HCT116 (cell line): Measurements from ENCODE around the gene ZNF536. TPM values are rescaled to one million over a fixed set of nuclear protein-coding genes. Genes with fewer than 3 reads are reported as not detected.

Experiments
- ATAC-seq: fragments of 200-7000 bp; cut with Tn5 transposase; 2 replicates; pipeline ENCODE4 v1.9.1; 2020; ENCODE audit warnings: mild to moderate bottlenecking, moderate library complexity
- BruUV-seq: library from RNA; stranded (reverse); fragments of 400-500 nt; replicated peaks from 2 replicates; lab custom pipeline; 2021; lab: Mats Ljungman, UMichigan
- CTCF ChIA-PET: fragments of 300-600 bp; sonication (Branson Sonifier 250); formaldehyde crosslinking; loops from one replicate; lab custom pipeline; 2021; ENCODE audit warnings: antibody characterized with exemption; lab: Charles Lee
- POLR2A ChIA-PET: fragments of 300-600, 350-600 bp; sonication (Branson Sonifier 250); formaldehyde crosslinking; loops from one replicate; lab custom pipeline; 2021; ENCODE audit warnings: antibody characterized with exemption; lab: Charles Lee
- RAD21 ChIA-PET, 2 experiments: fragments of 300-600 bp; sonication (Branson Sonifier 250); formaldehyde crosslinking; loops; one replicate each; lab custom pipeline; 2023; ENCODE audit warnings: low total read pairs in 2 of 2; ENCODE audit not compliant: uncharacterized antibody in 2 of 2, unreplicated experiment in 2 of 2, low non-redundant PET in 1 of 2; lab: Charles Lee
- DNase-seq: peaks from one replicate; pipeline ENCODE4 v3.0.0-alpha.2; 2010; ENCODE audit warnings: low read depth, low spot score
- H2AFZ ChIP-seq: fragments of 200-600 bp; shearing (Covaris generic), sonication (generic); 2 replicates; pipeline ENCODE4 v1.6.1; 2017; ENCODE audit warnings: low read depth, mixed run types, mixed read lengths, antibody characterized with exemption, low read length; ENCODE audit not compliant: poor library complexity, severe bottlenecking
- H3K27ac ChIP-seq: 2 replicates; pipeline ENCODE4 v1.5.1; 2012; ENCODE audit warnings: low read depth, low read length
- H3K27me3 ChIP-seq: fragments of 200-600 bp; sonication (generic); 2 replicates; pipeline ENCODE4 v1.6.1; 2016; ENCODE audit warnings: mixed run types, low read length, mixed read lengths; ENCODE audit not compliant: insufficient read depth
- H3K36me3 ChIP-seq, 2 experiments: fragments of 200-500 bp in 1 of 2; fragments of 200-600 bp in 1 of 2; sonication (Bioruptor generic) in 1 of 2; sonication (generic) in 1 of 2; 2 replicates each; pipeline versions ENCODE4 v1.5.1 to v1.6.1; 2014 to 2016; ENCODE audit warnings: low read length in 2 of 2, inconsistent platforms in 1 of 2, mixed read lengths in 1 of 2, mixed run types in 1 of 2; ENCODE audit not compliant: insufficient read depth in 2 of 2, control insufficient read depth in 1 of 2
- H3K4me1 ChIP-seq, 2 experiments: fragments of 200-600 bp in 1 of 2; sonication (generic) in 1 of 2; 2 replicates each; pipeline versions ENCODE4 v1.5.1 to v1.6.1; 2012 to 2017; ENCODE audit warnings: low read length in 2 of 2, inconsistent platforms in 1 of 2, mild to moderate bottlenecking in 1 of 2, mixed read lengths in 1 of 2, mixed run types in 1 of 2, moderate library complexity in 1 of 2; ENCODE audit not compliant: insufficient read depth in 2 of 2, control insufficient read depth in 1 of 2
- H3K4me2 ChIP-seq: fragments of 200-600 bp; sonication (generic); 2 replicates; pipeline ENCODE4 v1.6.1; 2017; ENCODE audit warnings: mixed run types, low read length, mixed read lengths
- H3K4me3 ChIP-seq, 2 experiments: fragments of 200-600 bp in 1 of 2; sonication (generic) in 1 of 2; replicated peaks in 1 of 2; 2 replicates each; pipeline ENCODE4 v1.5.1; 2011 to 2016; ENCODE audit warnings: low read length in 2 of 2, control low read depth in 1 of 2, low read depth in 1 of 2, mild to moderate bottlenecking in 1 of 2, mixed read lengths in 1 of 2, mixed run types in 1 of 2
- H3K79me2 ChIP-seq: fragments of 200-600 bp; sonication (generic); 2 replicates; pipeline ENCODE4 v1.6.1; 2017; ENCODE audit warnings: mild to moderate bottlenecking, mixed run types, low read length, moderate library complexity, mixed read lengths; ENCODE audit not compliant: insufficient read depth
- H3K9ac ChIP-seq: fragments of 200-600 bp; sonication (generic); 2 replicates; pipeline ENCODE4 v1.6.1; 2016; ENCODE audit warnings: low read length, mixed read lengths
- H3K9me2 ChIP-seq: fragments of 200-600 bp; sonication (generic), shearing (Covaris generic); 2 replicates; pipeline ENCODE4 v1.6.1; 2017; ENCODE audit warnings: mixed run types, mild to moderate bottlenecking, moderate library complexity; ENCODE audit not compliant: insufficient read depth
- H3K9me3 ChIP-seq, 2 experiments: fragments of 200-500 bp in 1 of 2; fragments of 200-600 bp in 1 of 2; sonication (Bioruptor generic) in 1 of 2; sonication (generic) in 1 of 2; 2 replicates each; pipeline ENCODE4 v1.6.1; 2014 to 2017; ENCODE audit warnings: low read length in 2 of 2, mixed read lengths in 2 of 2, inconsistent platforms in 1 of 2, low read depth in 1 of 2, mild to moderate bottlenecking in 1 of 2, mixed run types in 1 of 2, moderate library complexity in 1 of 2; ENCODE audit not compliant: control insufficient read depth in 1 of 2, insufficient read depth in 1 of 2
- H4K20me1 ChIP-seq: fragments of 200-600 bp; sonication (generic), shearing (Covaris generic); 2 replicates; pipeline ENCODE4 v1.6.1; 2017; ENCODE audit warnings: mixed run types, mild to moderate bottlenecking, moderate library complexity; ENCODE audit not compliant: insufficient read depth
- CEBPB ChIP-seq: IDR thresholded peaks from 2 replicates; pipeline ENCODE4 v1.6.1; 2012; ENCODE audit warnings: low read depth
- EGR1 ChIP-seq: IDR thresholded peaks from 2 replicates; pipeline ENCODE4 v1.6.1; 2012; ENCODE audit warnings: low read depth
- FOSL1 ChIP-seq: IDR thresholded peaks from 2 replicates; pipeline ENCODE4 v1.6.1; 2012; ENCODE audit warnings: low read depth
- POLR2AphosphoS5 ChIP-seq: IDR thresholded peaks from 2 replicates; pipeline ENCODE4 v1.6.1; 2011; ENCODE audit warnings: mild to moderate bottlenecking, low read depth, low read length, moderate library complexity
- YY1 ChIP-seq: IDR thresholded peaks from 2 replicates; pipeline ENCODE4 v1.6.1; 2011; ENCODE audit warnings: low read length, low read depth, moderate library complexity, mild to moderate bottlenecking; ENCODE audit not compliant: insufficient replicate concordance; ENCODE audit errors: extremely low read depth
- ZFX ChIP-seq: fragments of 450-650 bp; IDR thresholded peaks from 2 replicates; pipeline ENCODE4 v1.6.1; 2017
- intact Hi-C: fragments of 100-400 bp; cut with micrococcal nuclease; formaldehyde crosslinking; loops from 2 replicates; pipeline ENCODE4 v1.10.0; 2022
- total RNA-seq: library from RNA; stranded (reverse); gene quantifications from one replicate; pipeline ENCODE4 v1.2.1, GENCODE V29; 2021; ENCODE audit not compliant: unreplicated experiment
- TF ChIP-seq, protein P1 (sequence below): IDR thresholded peaks from 2 replicates; pipeline ENCODE4 v1.6.1; 2012; ENCODE audit warnings: low read depth
- TF ChIP-seq, protein P2 (sequence below): IDR thresholded peaks from 2 replicates; pipeline ENCODE4 v1.6.1; 2011; ENCODE audit warnings: mild to moderate bottlenecking, low read length, moderate library complexity; ENCODE audit not compliant: insufficient replicate concordance; ENCODE audit errors: extremely low read depth
- TF ChIP-seq, protein P3 (sequence below): IDR thresholded peaks from 2 replicates; pipeline ENCODE4 v1.6.1; 2012
- TF ChIP-seq, protein P4 (sequence below), 3 experiments: fragments of 200-600 bp in 1 of 3; sonication (generic) in 1 of 3; IDR thresholded peaks in 2 of 3; conservative IDR thresholded peaks in 1 of 3; 2 replicates each; pipeline ENCODE4 v1.5.1; 2012 to 2017; ENCODE audit warnings: low read depth in 2 of 3, low read length in 2 of 3, antibody characterized with exemption in 1 of 3, borderline replicate concordance in 1 of 3, control low read depth in 1 of 3, mild to moderate bottlenecking in 1 of 3, mixed read lengths in 1 of 3, mixed run types in 1 of 3, moderate library complexity in 1 of 3; ENCODE audit not compliant: insufficient read depth in 1 of 3
- TF ChIP-seq, protein P5 (sequence below): IDR thresholded peaks from 2 replicates; pipeline ENCODE4 v1.6.1; 2012

The ZNF536 gene
- total RNA-seq, 1 experiment from 2014 or later: not detected

DNA sequence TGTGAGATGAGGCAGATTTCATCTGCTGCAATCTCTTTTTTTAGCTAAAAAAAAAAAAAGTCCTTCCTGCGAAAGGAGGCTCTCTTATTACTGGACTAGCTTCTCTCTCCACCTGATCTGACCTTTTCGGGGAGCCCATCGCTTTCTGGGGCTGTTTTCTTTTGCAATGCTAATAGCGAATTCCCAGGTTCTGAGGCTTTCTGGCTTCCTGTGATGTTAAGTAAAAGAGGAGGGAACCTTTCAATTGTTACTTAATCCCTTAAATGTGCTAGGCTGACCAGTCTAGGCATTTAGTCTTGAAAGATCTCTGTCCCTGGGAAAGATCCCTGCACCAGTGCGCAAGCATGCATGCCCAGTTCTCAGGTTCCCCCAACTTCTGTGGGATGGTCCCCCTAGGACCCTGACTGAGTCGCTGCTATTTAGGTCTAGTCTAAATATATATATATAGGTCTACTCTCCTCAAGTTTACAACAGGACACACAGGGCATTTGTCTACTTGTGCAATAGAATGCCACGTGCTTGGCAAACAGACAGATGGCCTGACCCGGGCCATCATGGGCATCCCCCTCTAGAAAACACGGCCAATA lies 224.7 kb downstream of the ZNF536 start (continued):
- TF ChIP-seq, protein P1, sequence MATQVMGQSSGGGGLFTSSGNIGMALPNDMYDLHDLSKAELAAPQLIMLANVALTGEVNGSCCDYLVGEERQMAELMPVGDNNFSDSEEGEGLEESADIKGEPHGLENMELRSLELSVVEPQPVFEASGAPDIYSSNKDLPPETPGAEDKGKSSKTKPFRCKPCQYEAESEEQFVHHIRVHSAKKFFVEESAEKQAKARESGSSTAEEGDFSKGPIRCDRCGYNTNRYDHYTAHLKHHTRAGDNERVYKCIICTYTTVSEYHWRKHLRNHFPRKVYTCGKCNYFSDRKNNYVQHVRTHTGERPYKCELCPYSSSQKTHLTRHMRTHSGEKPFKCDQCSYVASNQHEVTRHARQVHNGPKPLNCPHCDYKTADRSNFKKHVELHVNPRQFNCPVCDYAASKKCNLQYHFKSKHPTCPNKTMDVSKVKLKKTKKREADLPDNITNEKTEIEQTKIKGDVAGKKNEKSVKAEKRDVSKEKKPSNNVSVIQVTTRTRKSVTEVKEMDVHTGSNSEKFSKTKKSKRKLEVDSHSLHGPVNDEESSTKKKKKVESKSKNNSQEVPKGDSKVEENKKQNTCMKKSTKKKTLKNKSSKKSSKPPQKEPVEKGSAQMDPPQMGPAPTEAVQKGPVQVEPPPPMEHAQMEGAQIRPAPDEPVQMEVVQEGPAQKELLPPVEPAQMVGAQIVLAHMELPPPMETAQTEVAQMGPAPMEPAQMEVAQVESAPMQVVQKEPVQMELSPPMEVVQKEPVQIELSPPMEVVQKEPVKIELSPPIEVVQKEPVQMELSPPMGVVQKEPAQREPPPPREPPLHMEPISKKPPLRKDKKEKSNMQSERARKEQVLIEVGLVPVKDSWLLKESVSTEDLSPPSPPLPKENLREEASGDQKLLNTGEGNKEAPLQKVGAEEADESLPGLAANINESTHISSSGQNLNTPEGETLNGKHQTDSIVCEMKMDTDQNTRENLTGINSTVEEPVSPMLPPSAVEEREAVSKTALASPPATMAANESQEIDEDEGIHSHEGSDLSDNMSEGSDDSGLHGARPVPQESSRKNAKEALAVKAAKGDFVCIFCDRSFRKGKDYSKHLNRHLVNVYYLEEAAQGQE: no peak
- TF ChIP-seq YY1: no peak

DNA sequence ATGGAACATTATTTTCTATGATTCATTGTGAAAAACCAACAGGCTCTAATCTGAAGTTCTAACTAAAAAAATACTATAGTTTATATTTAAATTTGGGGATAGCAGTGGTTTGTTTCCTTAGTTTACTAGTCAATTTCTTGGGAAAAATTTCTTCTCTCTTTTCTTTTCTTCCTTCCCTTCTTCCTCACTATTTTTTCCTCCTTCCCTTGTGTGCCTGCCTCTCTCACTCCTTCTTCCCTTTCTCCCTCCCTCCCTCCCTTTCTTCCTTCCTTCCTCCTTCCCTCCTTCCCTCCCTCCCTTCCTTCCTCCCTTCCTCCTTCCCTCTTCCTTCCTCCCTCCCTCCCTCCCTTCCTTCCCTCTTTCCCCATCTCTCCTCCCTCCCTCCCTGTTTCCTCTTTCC lies 226.5 kb downstream of the ZNF536 start:
- POLR2A ChIA-PET: no interaction called here
- Histone ChIP-seq H3K4me1 (no peaks in the 10 kb centered on the region), H3K9me3 (no peaks in the 10 kb centered on the region), H3K27me3 (no peaks in the 10 kb centered on the region), H3K9ac (no peak overlapping the region), H3K79me2 (no peaks in the 10 kb centered on the region), H3K9me2 (no peaks in the 10 kb centered on the region), H3K4me2 (no peak overlapping the region), H3K36me3 (no peaks in the 10 kb centered on the region), H3K27ac (no peak overlapping the region), H3K4me3 (no peak overlapping the region), H2AFZ (no peak overlapping the region), H4K20me1 (no peaks in the 10 kb centered on the region)
- no TSS peak for BruUV-seq
- DNase-seq (no peak), ATAC-seq (no peak)
- CTCF ChIA-PET: no interaction called here
- RAD21 ChIA-PET: no interaction called here
- intact Hi-C loops: no loop called here
- TF ChIP-seq POLR2AphosphoS5: no peak
- no peak for TF ChIP-seq CEBPB
- TF ChIP-seq ZFX: no peak
- TF ChIP-seq YY1: no peak
- TF ChIP-seq EGR1: no peak
- TF ChIP-seq, protein P2, sequence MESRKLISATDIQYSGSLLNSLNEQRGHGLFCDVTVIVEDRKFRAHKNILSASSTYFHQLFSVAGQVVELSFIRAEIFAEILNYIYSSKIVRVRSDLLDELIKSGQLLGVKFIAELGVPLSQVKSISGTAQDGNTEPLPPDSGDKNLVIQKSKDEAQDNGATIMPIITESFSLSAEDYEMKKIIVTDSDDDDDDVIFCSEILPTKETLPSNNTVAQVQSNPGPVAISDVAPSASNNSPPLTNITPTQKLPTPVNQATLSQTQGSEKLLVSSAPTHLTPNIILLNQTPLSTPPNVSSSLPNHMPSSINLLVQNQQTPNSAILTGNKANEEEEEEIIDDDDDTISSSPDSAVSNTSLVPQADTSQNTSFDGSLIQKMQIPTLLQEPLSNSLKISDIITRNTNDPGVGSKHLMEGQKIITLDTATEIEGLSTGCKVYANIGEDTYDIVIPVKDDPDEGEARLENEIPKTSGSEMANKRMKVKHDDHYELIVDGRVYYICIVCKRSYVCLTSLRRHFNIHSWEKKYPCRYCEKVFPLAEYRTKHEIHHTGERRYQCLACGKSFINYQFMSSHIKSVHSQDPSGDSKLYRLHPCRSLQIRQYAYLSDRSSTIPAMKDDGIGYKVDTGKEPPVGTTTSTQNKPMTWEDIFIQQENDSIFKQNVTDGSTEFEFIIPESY: no peak
- no peak for TF ChIP-seq FOSL1
- TF ChIP-seq, protein P3, sequence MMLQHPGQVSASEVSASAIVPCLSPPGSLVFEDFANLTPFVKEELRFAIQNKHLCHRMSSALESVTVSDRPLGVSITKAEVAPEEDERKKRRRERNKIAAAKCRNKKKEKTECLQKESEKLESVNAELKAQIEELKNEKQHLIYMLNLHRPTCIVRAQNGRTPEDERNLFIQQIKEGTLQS: no peak
- TF ChIP-seq, protein P4, sequence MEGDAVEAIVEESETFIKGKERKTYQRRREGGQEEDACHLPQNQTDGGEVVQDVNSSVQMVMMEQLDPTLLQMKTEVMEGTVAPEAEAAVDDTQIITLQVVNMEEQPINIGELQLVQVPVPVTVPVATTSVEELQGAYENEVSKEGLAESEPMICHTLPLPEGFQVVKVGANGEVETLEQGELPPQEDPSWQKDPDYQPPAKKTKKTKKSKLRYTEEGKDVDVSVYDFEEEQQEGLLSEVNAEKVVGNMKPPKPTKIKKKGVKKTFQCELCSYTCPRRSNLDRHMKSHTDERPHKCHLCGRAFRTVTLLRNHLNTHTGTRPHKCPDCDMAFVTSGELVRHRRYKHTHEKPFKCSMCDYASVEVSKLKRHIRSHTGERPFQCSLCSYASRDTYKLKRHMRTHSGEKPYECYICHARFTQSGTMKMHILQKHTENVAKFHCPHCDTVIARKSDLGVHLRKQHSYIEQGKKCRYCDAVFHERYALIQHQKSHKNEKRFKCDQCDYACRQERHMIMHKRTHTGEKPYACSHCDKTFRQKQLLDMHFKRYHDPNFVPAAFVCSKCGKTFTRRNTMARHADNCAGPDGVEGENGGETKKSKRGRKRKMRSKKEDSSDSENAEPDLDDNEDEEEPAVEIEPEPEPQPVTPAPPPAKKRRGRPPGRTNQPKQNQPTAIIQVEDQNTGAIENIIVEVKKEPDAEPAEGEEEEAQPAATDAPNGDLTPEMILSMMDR (IDR thresholded peaks at IDR 0.05 in 2 of 3, conservative IDR thresholded peaks at IDR 0.05 in 1 of 3; ENCODE audit: borderline replicate concordance in 1 of 3, insufficient read depth in 1 of 3, low read depth in 2 of 3, low read length in 2 of 3): no peak
- TF ChIP-seq, protein P5, sequence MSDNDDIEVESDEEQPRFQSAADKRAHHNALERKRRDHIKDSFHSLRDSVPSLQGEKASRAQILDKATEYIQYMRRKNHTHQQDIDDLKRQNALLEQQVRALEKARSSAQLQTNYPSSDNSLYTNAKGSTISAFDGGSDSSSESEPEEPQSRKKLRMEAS: no peak
- TF ChIP-seq, protein P1: no peak
